A549 (cell line): Measurements from ENCODE around the gene CHCHD2. TPM values are rescaled to one million over a fixed set of nuclear protein-coding genes. Genes with fewer than 3 reads are reported as not detected.

Source experiments
- ATAC-seq, 2 experiments: fragments of 200-7000 bp in 1 of 2; fragments of >200 bp in 1 of 2; cut with Nextera tagmentation in 1 of 2; cut with Tn5 transposase in 1 of 2; 3 replicates each; pipeline versions ENCODE4 v1.8.0 to v1.9.1; 2018 to 2020; ENCODE audit warnings: mild to moderate bottlenecking in 1 of 2, moderate library complexity in 1 of 2
- CTCF ChIA-PET: fragments of 300-600 bp; sonication (Branson Sonifier 250); formaldehyde crosslinking; extraction: SDS; loops from one replicate; lab custom pipeline; 2021; ENCODE audit warnings: antibody characterized with exemption, inconsistent platforms; lab: Yijun Ruan, JAX
- POLR2A ChIA-PET: fragments of 350-600 bp; formaldehyde crosslinking; extraction: SDS; loops from one replicate; lab custom pipeline; 2021; ENCODE audit warnings: antibody characterized with exemption, inconsistent platforms; lab: Yijun Ruan, JAX
- DNase-seq, 2 experiments: peaks; one replicate each; pipeline versions ENCODE4 v3.0.0 to v3.0.0-alpha.2; 2011 to 2016; ENCODE audit warnings: low read depth in 1 of 2, low spot score in 1 of 2
- FAIRE-seq: peaks from 2 replicates; lab custom pipeline; 2011; peaks lifted over from hg19 to GRCh38; lab: Jason Lieb, UNC
- H3K27ac ChIP-seq, 2 experiments: fragments of >200 bp; sonication (Bioruptor Twin); formaldehyde crosslinking; 3 replicates each; pipeline ENCODE4 v1.5.1; 2016 to 2017
- H3K4me1 ChIP-seq: fragments of >200 bp; sonication (Bioruptor Twin); formaldehyde crosslinking; 3 replicates; pipeline ENCODE4 v1.6.1; 2016
- H3K4me2 ChIP-seq: fragments of >200 bp; sonication (Bioruptor Twin); formaldehyde crosslinking; 3 replicates; pipeline ENCODE4 v1.6.1; 2016
- H3K4me3 ChIP-seq: fragments of >200 bp; sonication (Bioruptor Twin); formaldehyde crosslinking; 3 replicates; pipeline ENCODE4 v1.5.1; 2016
- H3K9me3 ChIP-seq: fragments of >200 bp; sonication (Bioruptor Twin); formaldehyde crosslinking; 3 replicates; pipeline ENCODE4 v1.6.1; 2016
- BHLHE40 ChIP-seq: IDR thresholded peaks from 2 replicates; pipeline ENCODE4 v1.6.1; 2012; ENCODE audit warnings: low read depth, low read length, inconsistent platforms
- CEBPB ChIP-seq, 2 experiments: fragments of >200 bp in 1 of 2; sonication (Bioruptor Twin) in 1 of 2; formaldehyde crosslinking in 1 of 2; IDR thresholded peaks; 2 replicates each; pipeline ENCODE4 v1.6.1; 2012 to 2016
- EHF ChIP-seq: fragments of 250-450 bp; sonication (Bioruptor Pico); IDR thresholded peaks from 2 replicates; pipeline ENCODE4 v1.5.0; 2020; ENCODE audit warnings: mild to moderate bottlenecking
- EP300 ChIP-seq, 2 experiments: fragments of >200 bp; sonication (Bioruptor Twin); formaldehyde crosslinking; IDR thresholded peaks; 2 replicates in 1 of 2; 3 replicates in 1 of 2; pipeline ENCODE4 v1.6.1; 2016 to 2017
- FOSB ChIP-seq: fragments of 250-450 bp; sonication (Bioruptor Pico); IDR thresholded peaks from 2 replicates; pipeline ENCODE4 v1.5.0; 2020; ENCODE audit warnings: mild to moderate bottlenecking, moderate library complexity
- FOSL2 ChIP-seq, 2 experiments: fragments of 450-650 bp in 1 of 2; fragments of >200 bp in 1 of 2; sonication (Bioruptor Twin) in 1 of 2; formaldehyde crosslinking; IDR thresholded peaks; 2 replicates each; pipeline versions ENCODE4 v1.5.0 to v1.6.1; 2016 to 2020; ENCODE audit warnings: mild to moderate bottlenecking in 1 of 2, moderate library complexity in 1 of 2
- FOXS1 ChIP-seq: fragments of 250-450 bp; sonication (Bioruptor Pico); IDR thresholded peaks from 2 replicates; pipeline ENCODE4 v1.5.0; 2020; ENCODE audit warnings: mild to moderate bottlenecking, moderate library complexity
- GATA3 ChIP-seq: IDR thresholded peaks from 2 replicates; pipeline ENCODE4 v1.6.1; 2012; ENCODE audit warnings: borderline replicate concordance
- HES2 ChIP-seq: fragments of >200 bp; sonication (Bioruptor Twin); formaldehyde crosslinking; IDR thresholded peaks from 2 replicates; pipeline ENCODE4 v1.6.1; 2016
- HOXA7 ChIP-seq: fragments of 250-450 bp; sonication (Bioruptor Pico); IDR thresholded peaks from 2 replicates; pipeline ENCODE4 v1.5.0; 2020; ENCODE audit warnings: mild to moderate bottlenecking, moderate library complexity
- JUN ChIP-seq, 2 experiments: fragments of >200 bp; sonication (Bioruptor Twin); formaldehyde crosslinking; IDR thresholded peaks; 2 replicates in 1 of 2; 3 replicates in 1 of 2; pipeline ENCODE4 v1.6.1; 2016 to 2017
- KDM5A ChIP-seq: fragments of 200-600 bp; sonication (generic); IDR thresholded peaks from 2 replicates; pipeline ENCODE4 v1.6.1; 2016; ENCODE audit warnings: antibody characterized with exemption, mild to moderate bottlenecking
- MYC ChIP-seq: IDR thresholded peaks from 2 replicates; pipeline ENCODE4 v1.6.1; 2012; ENCODE audit warnings: mild to moderate bottlenecking, inconsistent platforms, low read length, improper control_type of control experiment, borderline replicate concordance
- PBX3 ChIP-seq: IDR thresholded peaks from 2 replicates; pipeline ENCODE4 v1.6.1; 2012
- PHF8 ChIP-seq: fragments of 200-600 bp; sonication (generic); IDR thresholded peaks from 2 replicates; pipeline ENCODE4 v1.6.1; 2016; ENCODE audit warnings: low read depth, mild to moderate bottlenecking, antibody characterized with exemption, moderate library complexity, borderline replicate concordance
- POLR2A ChIP-seq: IDR thresholded peaks from 2 replicates; pipeline ENCODE4 v1.6.1; 2012; ENCODE audit warnings: mild to moderate bottlenecking, low read length
- POLR2AphosphoS2 ChIP-seq: conservative IDR thresholded peaks from 2 replicates; pipeline ENCODE4 v1.6.1; 2012; ENCODE audit warnings: low read length, improper control_type of control experiment, inconsistent platforms
- RARB ChIP-seq: fragments of 250-450 bp; sonication (Bioruptor Pico); IDR thresholded peaks from 2 replicates; pipeline ENCODE4 v1.8.0; 2021; ENCODE audit warnings: mild to moderate bottlenecking, moderate library complexity
- TFCP2L1 ChIP-seq: fragments of 250-450 bp; sonication (Bioruptor Pico); IDR thresholded peaks from 2 replicates; pipeline ENCODE4 v1.5.0; 2021; ENCODE audit warnings: mild to moderate bottlenecking
- TP53 ChIP-seq: fragments of 250-450 bp; sonication (Bioruptor Pico); IDR thresholded peaks from 2 replicates; pipeline ENCODE4 v1.5.0; 2021; ENCODE audit warnings: mild to moderate bottlenecking, moderate library complexity
- ZSCAN20 ChIP-seq: fragments of 250-450 bp; sonication (Bioruptor Pico); IDR thresholded peaks from 2 replicates; pipeline ENCODE4 v1.8.0; 2022; ENCODE audit warnings: mild to moderate bottlenecking, moderate library complexity
- WGBS: methylation state at CpG from one replicate; pipeline ENCODE4 v1.1.6; 2017; ENCODE audit errors: missing lambda C conversion rate; 5-methylcytosine and 5-hydroxymethylcytosine counted together
- polyA plus RNA-seq, 4 experiments: library from polyadenylated mRNA; depleted of rRNA in 3 of 4; stranded (reverse); fragments of >200 nt; fragmentation: RNase III in 1 of 4; extraction: RNeasy Plus Mini Kit Qiagen cat#74134 plus additional on column Dnase treatment in 1 of 4; gene quantifications; 2 replicates in 3 of 4; 3 replicates in 1 of 4; pipeline ENCODE4 v1.2.3, GENCODE V29; 2011 to 2017
- TF ChIP-seq, protein P1 (sequence below): fragments of 150-350 bp; IDR thresholded peaks from 2 replicates; pipeline ENCODE4 v1.6.1; 2014; ENCODE audit warnings: low read depth, mild to moderate bottlenecking, low read length
- TF ChIP-seq, protein P2 (sequence below): IDR thresholded peaks from 2 replicates; pipeline ENCODE4 v1.6.1; 2012; ENCODE audit warnings: low read depth, borderline replicate concordance
- TF ChIP-seq, protein P3 (sequence below): IDR thresholded peaks from 2 replicates; pipeline ENCODE4 v1.6.1; 2012
- TF ChIP-seq, protein P4 (sequence below): fragments of 250-450 bp; sonication (Bioruptor Pico); IDR thresholded peaks from 2 replicates; pipeline ENCODE4 v1.5.0; 2021; ENCODE audit warnings: mild to moderate bottlenecking, moderate library complexity, borderline replicate concordance
- TF ChIP-seq, protein P5 (sequence below): fragments of >200 bp; sonication (Bioruptor Twin); formaldehyde crosslinking; IDR thresholded peaks from 3 replicates; pipeline ENCODE4 v1.6.1; 2016

The CHCHD2 gene
- polyA plus RNA-seq, 2 of the 4 experiments (the other 2 are of a cell fraction), result 495 to 615 TPM

DNA sequence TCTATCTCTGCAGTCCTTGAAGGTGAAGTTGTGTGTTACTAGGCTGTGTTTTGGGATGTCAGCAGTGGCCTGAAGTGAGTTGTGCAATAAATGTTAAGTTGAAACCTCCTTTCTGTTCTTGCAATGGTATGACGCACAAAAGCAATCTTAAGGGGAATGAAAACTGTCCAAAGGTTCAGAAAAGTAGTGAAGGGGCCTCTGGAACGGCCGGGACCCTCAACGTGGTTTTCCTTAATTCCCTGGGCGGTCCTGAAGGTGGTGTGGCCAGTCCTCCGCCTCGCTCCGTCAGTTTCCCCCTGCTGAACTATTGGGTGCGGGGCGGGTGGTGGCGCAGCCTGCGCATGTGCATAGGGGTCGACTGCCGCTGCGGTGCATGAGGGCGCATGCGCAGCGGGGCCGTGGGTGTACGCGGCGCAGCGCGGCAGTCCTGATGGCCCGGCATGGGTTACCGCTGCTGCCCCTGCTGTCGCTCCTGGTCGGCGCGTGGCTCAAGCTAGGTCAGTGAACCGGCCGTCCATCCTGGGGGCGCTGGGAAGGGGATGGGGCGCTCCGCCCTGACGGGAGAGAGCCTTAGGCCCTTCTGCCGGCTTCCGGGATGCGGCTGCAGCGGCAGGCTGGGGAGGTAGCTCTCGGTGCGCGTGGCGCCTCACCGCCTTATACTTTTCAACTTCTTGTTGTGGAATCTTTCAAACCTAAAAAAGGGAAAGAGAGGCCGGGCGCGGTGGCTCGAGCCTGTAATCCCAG is 42.2 kb downstream of the CHCHD2 start, which contains the start of gene SUMF2:
Gene SUMF2, plus strand, starts transcription at position 405 of the 744 bp plus-strand sequence. Its CDS starts 26 bp downstream, at position 431.
- POLR2A ChIA-PET, result interaction anchor here (1.1 to 6.1 kb wide), 5 partner anchors 10 to 42 kb away, joined by 3 to 114 read pairs (median 6); partner anchors contain the start of genes CCT6A, CHCHD2 and PSPH
- FAIRE-seq, result no peak
- peak within 1 kb of the TSS; percentile 91 to 94 for H3K27ac ChIP-seq
- peaks cover 54% of the 10 kb centered on the region for H3K4me1 ChIP-seq
- WGBS, result 1% methylated on average over 43 of the region's 49 CpGs
- H3K4me2 ChIP-seq, result peak within 1 kb of the TSS; percentile 62
- H3K9me3 ChIP-seq, result no peaks in the 10 kb centered on the region
- peak; percentile 62 to 95; a peak in 4 of 5 replicates for TF ChIP-seq JUN (IDR thresholded peaks at IDR 0.05)
- peak; percentile 71; the same call in 1 of the 2 replicates for TF ChIP-seq TP53 (CRISPR knock-in tag)
- TF ChIP-seq CEBPB (IDR thresholded peaks at IDR 0.05), result peak; percentile 92 to 94
- no peak for TF ChIP-seq FOSL2 (IDR thresholded peaks at IDR 0.05)
- peak; percentile 7 for TF ChIP-seq FOSL2 (CRISPR knock-in tag; IDR thresholded peaks at IDR 0.05)
- TF ChIP-seq, protein P1, sequence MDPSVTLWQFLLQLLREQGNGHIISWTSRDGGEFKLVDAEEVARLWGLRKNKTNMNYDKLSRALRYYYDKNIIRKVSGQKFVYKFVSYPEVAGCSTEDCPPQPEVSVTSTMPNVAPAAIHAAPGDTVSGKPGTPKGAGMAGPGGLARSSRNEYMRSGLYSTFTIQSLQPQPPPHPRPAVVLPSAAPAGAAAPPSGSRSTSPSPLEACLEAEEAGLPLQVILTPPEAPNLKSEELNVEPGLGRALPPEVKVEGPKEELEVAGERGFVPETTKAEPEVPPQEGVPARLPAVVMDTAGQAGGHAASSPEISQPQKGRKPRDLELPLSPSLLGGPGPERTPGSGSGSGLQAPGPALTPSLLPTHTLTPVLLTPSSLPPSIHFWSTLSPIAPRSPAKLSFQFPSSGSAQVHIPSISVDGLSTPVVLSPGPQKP, result no peak
- peak; percentile 75 for TF ChIP-seq MYC
- TF ChIP-seq, protein P2, sequence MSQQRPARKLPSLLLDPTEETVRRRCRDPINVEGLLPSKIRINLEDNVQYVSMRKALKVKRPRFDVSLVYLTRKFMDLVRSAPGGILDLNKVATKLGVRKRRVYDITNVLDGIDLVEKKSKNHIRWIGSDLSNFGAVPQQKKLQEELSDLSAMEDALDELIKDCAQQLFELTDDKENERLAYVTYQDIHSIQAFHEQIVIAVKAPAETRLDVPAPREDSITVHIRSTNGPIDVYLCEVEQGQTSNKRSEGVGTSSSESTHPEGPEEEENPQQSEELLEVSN, result 0 out of 2 replicates have a peak, but pooled peaks have one; percentile 60
- no peak for TF ChIP-seq ZSCAN20 (CRISPR knock-in tag)
- no peak for TF ChIP-seq EHF (CRISPR knock-in tag)
- TF ChIP-seq GATA3, result peak; percentile 67; the same call in 1 of the 2 replicates
- peak; percentile 67; the same call in 1 of the 2 replicates for TF ChIP-seq PHF8
- TF ChIP-seq EP300 (IDR thresholded peaks at IDR 0.05), result 0 out of 5 replicates have a peak, but pooled peaks of 1 of the 2 experiments have one; percentile 21
- TF ChIP-seq FOXS1, result no peak
- peak; percentile 96 for TF ChIP-seq POLR2A
- TF ChIP-seq HOXA7, result 0 out of 2 replicates have a peak, but pooled peaks have one; percentile 18
- TF ChIP-seq HES2, result no peak
- TF ChIP-seq, protein P3, sequence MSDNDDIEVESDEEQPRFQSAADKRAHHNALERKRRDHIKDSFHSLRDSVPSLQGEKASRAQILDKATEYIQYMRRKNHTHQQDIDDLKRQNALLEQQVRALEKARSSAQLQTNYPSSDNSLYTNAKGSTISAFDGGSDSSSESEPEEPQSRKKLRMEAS, result peak; percentile 89
- no peak for TF ChIP-seq BHLHE40
- peak; percentile 46; the same call in 1 of the 2 replicates for TF ChIP-seq FOSB (CRISPR knock-in tag)
- TF ChIP-seq, protein P4, sequence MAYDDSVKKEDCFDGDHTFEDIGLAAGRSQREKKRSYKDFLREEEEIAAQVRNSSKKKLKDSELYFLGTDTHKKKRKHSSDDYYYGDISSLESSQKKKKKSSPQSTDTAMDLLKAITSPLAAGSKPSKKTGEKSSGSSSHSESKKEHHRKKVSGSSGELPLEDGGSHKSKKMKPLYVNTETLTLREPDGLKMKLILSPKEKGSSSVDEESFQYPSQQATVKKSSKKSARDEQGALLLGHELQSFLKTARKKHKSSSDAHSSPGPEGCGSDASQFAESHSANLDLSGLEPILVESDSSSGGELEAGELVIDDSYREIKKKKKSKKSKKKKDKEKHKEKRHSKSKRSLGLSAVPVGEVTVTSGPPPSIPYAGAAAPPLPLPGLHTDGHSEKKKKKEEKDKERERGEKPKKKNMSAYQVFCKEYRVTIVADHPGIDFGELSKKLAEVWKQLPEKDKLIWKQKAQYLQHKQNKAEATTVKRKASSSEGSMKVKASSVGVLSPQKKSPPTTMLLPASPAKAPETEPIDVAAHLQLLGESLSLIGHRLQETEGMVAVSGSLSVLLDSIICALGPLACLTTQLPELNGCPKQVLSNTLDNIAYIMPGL (CRISPR knock-in tag), result 0 out of 2 replicates have a peak, but pooled peaks have one; percentile 47
- peak; percentile 88; the same call in 1 of the 2 replicates for TF ChIP-seq TFCP2L1 (CRISPR knock-in tag)
- TF ChIP-seq, protein P5, sequence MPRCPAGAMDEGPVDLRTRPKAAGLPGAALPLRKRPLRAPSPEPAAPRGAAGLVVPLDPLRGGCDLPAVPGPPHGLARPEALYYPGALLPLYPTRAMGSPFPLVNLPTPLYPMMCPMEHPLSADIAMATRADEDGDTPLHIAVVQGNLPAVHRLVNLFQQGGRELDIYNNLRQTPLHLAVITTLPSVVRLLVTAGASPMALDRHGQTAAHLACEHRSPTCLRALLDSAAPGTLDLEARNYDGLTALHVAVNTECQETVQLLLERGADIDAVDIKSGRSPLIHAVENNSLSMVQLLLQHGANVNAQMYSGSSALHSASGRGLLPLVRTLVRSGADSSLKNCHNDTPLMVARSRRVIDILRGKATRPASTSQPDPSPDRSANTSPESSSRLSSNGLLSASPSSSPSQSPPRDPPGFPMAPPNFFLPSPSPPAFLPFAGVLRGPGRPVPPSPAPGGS, result peak; percentile 89
- peak; percentile 52; the same call in 1 of the 2 replicates for TF ChIP-seq RARB (CRISPR knock-in tag)
- no peak for TF ChIP-seq KDM5A
- peak; percentile 88; the same call in 1 of the 2 replicates for TF ChIP-seq POLR2AphosphoS2
- TF ChIP-seq PBX3, result peak; percentile 82; the same call in 1 of the 2 replicates
- peak within 1 kb of the TSS; percentile 81 for H3K4me3 ChIP-seq
- peak; percentile 95 to 96 for ATAC-seq
- CTCF ChIA-PET, result interaction anchor here (0.6 to 4.3 kb wide), 8 partner anchors 8 to 423 kb away, joined by 3 to 19 read pairs (median 4); partner anchors contain the start of genes CCT6A and PSPH
- DNase-seq, result peak; percentile 92 to 98
